HepG2 (cell line): ENCODE results near the gene TMEM184C. TPM values are rescaled to one million over a fixed set of nuclear protein-coding genes. Genes with fewer than 3 reads are reported as not detected.
A peak's percentile ranks its signal among the peaks of the same experiment; 100 is the strongest.

Experiments used
- CHCHD3 ChIP-seq: sonication (generic); formaldehyde crosslinking; IDR thresholded peaks from 2 replicates; pipeline ENCODE4 v1.8.0; 2022; ENCODE audit warnings: mild to moderate bottlenecking, missing genetic modification reagents, moderate library complexity
- FIP1L1 ChIP-seq: fragments of 200-400 bp; formaldehyde crosslinking; IDR thresholded peaks from 2 replicates; pipeline ENCODE4 v1.6.1; 2018; ENCODE audit warnings: low read depth, mild to moderate bottlenecking, low read length, moderate library complexity, borderline replicate concordance; ENCODE audit not compliant: insufficient read depth
- GATA4 ChIP-seq: sonication (generic); IDR thresholded peaks from 2 replicates; pipeline ENCODE4 v1.6.1; 2016; ENCODE audit warnings: antibody characterized with exemption, low read depth, borderline replicate concordance
- GATAD1 ChIP-seq: IDR thresholded peaks from 2 replicates; pipeline ENCODE4 v1.6.1; 2016; ENCODE audit warnings: missing genetic modification reagents, missing compliant biosample characterization
- HNRNPLL ChIP-seq: fragments of 200-400 bp; formaldehyde crosslinking; IDR thresholded peaks from 2 replicates; pipeline ENCODE4 v1.6.1; 2017; ENCODE audit warnings: mild to moderate bottlenecking, low read depth, low read length; ENCODE audit not compliant: poor library complexity, severe bottlenecking
- KMT2A ChIP-seq: sonication (generic); formaldehyde crosslinking; IDR thresholded peaks from 2 replicates; pipeline ENCODE4 v1.4.0; 2020; ENCODE audit warnings: missing genetic modification reagents
- MAZ ChIP-seq, 2 experiments: sonication (generic) in 1 of 2; formaldehyde crosslinking in 1 of 2; IDR thresholded peaks; 2 replicates each; pipeline versions ENCODE4 v1.5.0 to v1.6.1; 2012 to 2020; ENCODE audit warnings: low read depth in 2 of 2, mild to moderate bottlenecking in 2 of 2, borderline replicate concordance in 1 of 2, improper control_type of control experiment in 1 of 2, low read length in 1 of 2, missing genetic modification reagents in 1 of 2, moderate library complexity in 1 of 2
- NR2C2 ChIP-seq: sonication (generic); formaldehyde crosslinking; IDR thresholded peaks from 2 replicates; pipeline ENCODE4 v1.4.0; 2020; ENCODE audit warnings: missing genetic modification reagents, mild to moderate bottlenecking, moderate library complexity, borderline replicate concordance
- POLR2A ChIP-seq, 2 experiments: IDR thresholded peaks; 2 replicates each; pipeline ENCODE4 v1.6.1; 2011; ENCODE audit warnings: low read depth in 2 of 2, low read length in 2 of 2, mild to moderate bottlenecking in 1 of 2, moderate library complexity in 1 of 2; ENCODE audit not compliant: insufficient read depth in 1 of 2
- RXRA ChIP-seq: sonication (generic); formaldehyde crosslinking; IDR thresholded peaks from 2 replicates; pipeline ENCODE4 v1.5.1; 2020; ENCODE audit warnings: missing genetic modification reagents
- SP1 ChIP-seq, 2 experiments: fragments of 450-650 bp in 1 of 2; sonication (generic) in 1 of 2; formaldehyde crosslinking in 1 of 2; IDR thresholded peaks; 2 replicates each; pipeline versions ENCODE4 v1.4.0 to v1.6.1; 2016 to 2020; ENCODE audit warnings: missing genetic modification reagents in 1 of 2
- TARDBP ChIP-seq: sonication (generic); formaldehyde crosslinking; IDR thresholded peaks from 2 replicates; pipeline ENCODE4 v1.8.0; 2022; ENCODE audit warnings: mild to moderate bottlenecking, missing genetic modification reagents
- TBX2 ChIP-seq: sonication (generic); formaldehyde crosslinking; IDR thresholded peaks from 2 replicates; pipeline ENCODE4 v1.5.0; 2020; ENCODE audit warnings: missing genetic modification reagents, mild to moderate bottlenecking, borderline replicate concordance
- TEAD2 ChIP-seq: sonication (generic); formaldehyde crosslinking; IDR thresholded peaks from 2 replicates; pipeline ENCODE4 v1.9.0; 2021; ENCODE audit warnings: missing genetic modification reagents
- ZNF441 ChIP-seq: sonication (generic); formaldehyde crosslinking; IDR thresholded peaks from 2 replicates; pipeline ENCODE4 v1.7.0; 2021; ENCODE audit warnings: missing genetic modification reagents, borderline replicate concordance
- ZSCAN21 ChIP-seq: sonication (generic); formaldehyde crosslinking; IDR thresholded peaks from 2 replicates; pipeline ENCODE4 v1.8.0; 2022; ENCODE audit warnings: mild to moderate bottlenecking, missing genetic modification reagents, moderate library complexity, borderline replicate concordance
- ZSCAN22 ChIP-seq: sonication (generic); formaldehyde crosslinking; IDR thresholded peaks from 2 replicates; pipeline ENCODE4 v1.4.0; 2020; ENCODE audit warnings: mild to moderate bottlenecking, missing genetic modification reagents
- polyA plus RNA-seq, 8 experiments: library from polyadenylated mRNA; depleted of rRNA in 3 of 8; stranded (reverse) in 7 of 8; unstranded in 1 of 8; fragments of >200 nt; fragmentation: Illumina TruSeq in 4 of 8; extraction: Trizol in 4 of 8; gene quantifications; 2 replicates each; pipeline versions ENCODE4 v1.2.1 to v1.2.3, GENCODE V29; 2011 to 2016; ENCODE audit warnings: low read depth in 4 of 8, missing spikeins in 1 of 8, mixed read lengths in 1 of 8; ENCODE audit not compliant: insufficient read depth in 1 of 8
- total RNA-seq, 5 experiments: library from RNA; depleted of rRNA; stranded (reverse); fragments of >200 nt; fragmentation: Illumina TruSeq; extraction: Trizol; gene quantifications; 2 replicates each; pipeline ENCODE4 v1.2.3, GENCODE V29; 2016; ENCODE audit warnings: low read depth in 1 of 5
- TF ChIP-seq, protein P1 (sequence below): IDR thresholded peaks from 2 replicates; pipeline ENCODE4 v1.6.1; 2016; ENCODE audit warnings: mild to moderate bottlenecking
- TF ChIP-seq, protein P2 (sequence below): sonication (generic); formaldehyde crosslinking; IDR thresholded peaks from 2 replicates; pipeline ENCODE4 v1.8.0; 2022; ENCODE audit warnings: mild to moderate bottlenecking, missing genetic modification reagents; ENCODE audit not compliant: insufficient replicate concordance
- TF ChIP-seq, protein P3 (sequence below): IDR thresholded peaks from 2 replicates; pipeline ENCODE4 v1.6.1; 2016; ENCODE audit warnings: missing genetic modification reagents, missing compliant biosample characterization
- TF ChIP-seq, protein P4 (sequence below): sonication (generic); formaldehyde crosslinking; IDR thresholded peaks from 2 replicates; pipeline ENCODE4 v1.4.0; 2020; ENCODE audit warnings: missing genetic modification reagents, borderline replicate concordance

TMEM184C gene
- total and polyA plus RNA-seq, 2 of the 13 experiments (the other 11 are each of a cell fraction or from before 2014, with no cell fraction given): 13.9 to 26.1 TPM

DNA sequence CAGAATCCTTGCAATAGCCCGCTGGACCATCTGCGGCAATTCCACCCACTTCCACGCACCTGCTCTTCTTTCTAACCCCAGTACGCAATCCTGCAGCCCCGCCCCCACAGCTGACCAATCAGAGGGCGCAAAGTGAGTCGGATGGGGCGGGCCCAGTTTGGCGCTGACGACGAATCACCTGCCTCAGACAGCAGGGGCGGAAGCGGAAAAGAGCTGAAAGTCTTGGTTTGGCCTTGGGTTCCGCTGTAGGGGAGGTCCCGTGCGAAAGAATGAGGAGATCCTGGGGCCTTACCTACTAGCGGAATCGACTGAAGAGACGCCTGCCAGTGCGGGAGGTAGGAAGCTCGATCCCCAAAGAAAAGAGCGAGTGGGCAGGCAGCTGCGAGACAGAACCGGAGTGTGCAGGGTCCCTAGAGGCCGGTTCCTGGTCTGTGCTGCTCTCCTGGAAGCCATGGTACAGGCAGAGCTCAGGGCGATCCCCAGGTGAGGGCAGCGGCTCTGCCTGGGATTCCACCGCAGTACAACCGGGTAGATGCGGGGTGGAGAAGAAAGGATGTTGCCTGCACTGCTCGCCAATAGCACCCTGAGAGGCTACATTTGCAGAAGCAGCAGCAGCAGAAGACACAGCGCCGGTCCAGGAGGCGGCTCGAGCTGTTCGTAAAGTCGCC, at the start of gene TMEM184C (continued):
- TF ChIP-seq MAZ (IDR thresholded peaks at IDR 0.05; ENCODE audit: borderline replicate concordance, low read depth, low read length) (no peak), MAZ (CRISPR knock-in tag; IDR thresholded peaks at IDR 0.05; ENCODE audit: low read depth) (0 out of 2 replicates have a peak, but pooled peaks have one; percentile 40), CHCHD3 (CRISPR knock-in tag) (no peak), SP1 (IDR thresholded peaks at IDR 0.05) (no peak), SP1 (CRISPR knock-in tag; IDR thresholded peaks at IDR 0.05) (peak; percentile 59), TBX2 (CRISPR knock-in tag) (peak; percentile 33; the same call in 1 of the 2 replicates), KMT2A (CRISPR knock-in tag) (peak; percentile 91; the same call in 1 of the 2 replicates), POLR2A (IDR thresholded peaks at IDR 0.05; ENCODE audit: insufficient read depth in 1 of 2, low read depth in 2 of 2, low read length in 2 of 2) (peak; percentile 86 to 88), TEAD2 (CRISPR knock-in tag) (no peak), TARDBP (CRISPR knock-in tag) (peak; percentile 51; the same call in 1 of the 2 replicates), RXRA (CRISPR knock-in tag) (peak; percentile 35; the same call in 1 of the 2 replicates), HNRNPLL (peak; percentile 89), ZSCAN21 (CRISPR knock-in tag) (peak; percentile 40; the same call in 1 of the 2 replicates), GATA4 (no peak; the same call in 1 of the 2 replicates), FIP1L1 (no peak), NR2C2 (CRISPR knock-in tag) (peak; percentile 53; the same call in 1 of the 2 replicates), ZSCAN22 (CRISPR knock-in tag) (no peak), ZNF441 (CRISPR knock-in tag) (0 out of 2 replicates have a peak, but pooled peaks have one; percentile 16), GATAD1 (CRISPR knock-in tag) (peak; percentile 91)
- TF ChIP-seq, protein P1, sequence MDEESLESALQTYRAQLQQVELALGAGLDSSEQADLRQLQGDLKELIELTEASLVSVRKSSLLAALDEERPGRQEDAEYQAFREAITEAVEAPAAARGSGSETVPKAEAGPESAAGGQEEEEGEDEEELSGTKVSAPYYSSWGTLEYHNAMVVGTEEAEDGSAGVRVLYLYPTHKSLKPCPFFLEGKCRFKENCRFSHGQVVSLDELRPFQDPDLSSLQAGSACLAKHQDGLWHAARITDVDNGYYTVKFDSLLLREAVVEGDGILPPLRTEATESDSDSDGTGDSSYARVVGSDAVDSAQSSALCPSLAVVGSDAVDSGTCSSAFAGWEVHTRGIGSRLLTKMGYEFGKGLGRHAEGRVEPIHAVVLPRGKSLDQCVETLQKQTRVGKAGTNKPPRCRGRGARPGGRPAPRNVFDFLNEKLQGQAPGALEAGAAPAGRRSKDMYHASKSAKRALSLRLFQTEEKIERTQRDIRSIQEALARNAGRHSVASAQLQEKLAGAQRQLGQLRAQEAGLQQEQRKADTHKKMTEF: peak; percentile 80; the same call in 1 of the 2 replicates
- TF ChIP-seq, protein P2, sequence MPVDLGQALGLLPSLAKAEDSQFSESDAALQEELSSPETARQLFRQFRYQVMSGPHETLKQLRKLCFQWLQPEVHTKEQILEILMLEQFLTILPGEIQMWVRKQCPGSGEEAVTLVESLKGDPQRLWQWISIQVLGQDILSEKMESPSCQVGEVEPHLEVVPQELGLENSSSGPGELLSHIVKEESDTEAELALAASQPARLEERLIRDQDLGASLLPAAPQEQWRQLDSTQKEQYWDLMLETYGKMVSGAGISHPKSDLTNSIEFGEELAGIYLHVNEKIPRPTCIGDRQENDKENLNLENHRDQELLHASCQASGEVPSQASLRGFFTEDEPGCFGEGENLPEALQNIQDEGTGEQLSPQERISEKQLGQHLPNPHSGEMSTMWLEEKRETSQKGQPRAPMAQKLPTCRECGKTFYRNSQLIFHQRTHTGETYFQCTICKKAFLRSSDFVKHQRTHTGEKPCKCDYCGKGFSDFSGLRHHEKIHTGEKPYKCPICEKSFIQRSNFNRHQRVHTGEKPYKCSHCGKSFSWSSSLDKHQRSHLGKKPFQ: no peak
- TF ChIP-seq, protein P3, sequence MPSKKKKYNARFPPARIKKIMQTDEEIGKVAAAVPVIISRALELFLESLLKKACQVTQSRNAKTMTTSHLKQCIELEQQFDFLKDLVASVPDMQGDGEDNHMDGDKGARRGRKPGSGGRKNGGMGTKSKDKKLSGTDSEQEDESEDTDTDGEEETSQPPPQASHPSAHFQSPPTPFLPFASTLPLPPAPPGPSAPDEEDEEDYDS (CRISPR knock-in tag): peak; percentile 84
- TF ChIP-seq, protein P4, sequence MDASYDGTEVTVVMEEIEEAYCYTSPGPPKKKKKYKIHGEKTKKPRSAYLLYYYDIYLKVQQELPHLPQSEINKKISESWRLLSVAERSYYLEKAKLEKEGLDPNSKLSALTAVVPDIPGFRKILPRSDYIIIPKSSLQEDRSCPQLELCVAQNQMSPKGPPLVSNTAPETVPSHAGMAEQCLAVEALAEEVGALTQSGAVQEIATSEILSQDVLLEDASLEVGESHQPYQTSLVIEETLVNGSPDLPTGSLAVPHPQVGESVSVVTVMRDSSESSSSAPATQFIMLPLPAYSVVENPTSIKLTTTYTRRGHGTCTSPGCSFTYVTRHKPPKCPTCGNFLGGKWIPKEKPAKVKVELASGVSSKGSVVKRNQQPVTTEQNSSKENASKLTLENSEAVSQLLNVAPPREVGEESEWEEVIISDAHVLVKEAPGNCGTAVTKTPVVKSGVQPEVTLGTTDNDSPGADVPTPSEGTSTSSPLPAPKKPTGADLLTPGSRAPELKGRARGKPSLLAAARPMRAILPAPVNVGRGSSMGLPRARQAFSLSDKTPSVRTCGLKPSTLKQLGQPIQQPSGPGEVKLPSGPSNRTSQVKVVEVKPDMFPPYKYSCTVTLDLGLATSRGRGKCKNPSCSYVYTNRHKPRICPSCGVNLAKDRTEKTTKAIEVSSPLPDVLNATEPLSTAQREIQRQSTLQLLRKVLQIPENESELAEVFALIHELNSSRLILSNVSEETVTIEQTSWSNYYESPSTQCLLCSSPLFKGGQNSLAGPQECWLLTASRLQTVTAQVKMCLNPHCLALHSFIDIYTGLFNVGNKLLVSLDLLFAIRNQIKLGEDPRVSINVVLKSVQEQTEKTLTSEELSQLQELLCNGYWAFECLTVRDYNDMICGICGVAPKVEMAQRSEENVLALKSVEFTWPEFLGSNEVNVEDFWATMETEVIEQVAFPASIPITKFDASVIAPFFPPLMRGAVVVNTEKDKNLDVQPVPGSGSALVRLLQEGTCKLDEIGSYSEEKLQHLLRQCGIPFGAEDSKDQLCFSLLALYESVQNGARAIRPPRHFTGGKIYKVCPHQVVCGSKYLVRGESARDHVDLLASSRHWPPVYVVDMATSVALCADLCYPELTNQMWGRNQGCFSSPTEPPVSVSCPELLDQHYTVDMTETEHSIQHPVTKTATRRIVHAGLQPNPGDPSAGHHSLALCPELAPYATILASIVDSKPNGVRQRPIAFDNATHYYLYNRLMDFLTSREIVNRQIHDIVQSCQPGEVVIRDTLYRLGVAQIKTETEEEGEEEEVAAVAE (CRISPR knock-in tag): no peak
